SK-N-SH (cell line): ENCODE measurements around the gene DEFB114.

Experiments used
- CTCF ChIP-seq: fragments of 200-600 bp; sonication (generic); IDR thresholded peaks from 2 replicates; pipeline ENCODE4 v1.6.1; 2017; ENCODE audit warnings: antibody characterized with exemption, mild to moderate bottlenecking, moderate library complexity
- REST ChIP-seq: IDR thresholded peaks from 2 replicates; pipeline ENCODE4 v1.6.1; 2012; ENCODE audit warnings: mild to moderate bottlenecking, low read depth, low read length, moderate library complexity
- TEAD4 ChIP-seq: IDR thresholded peaks from 2 replicates; pipeline ENCODE4 v1.4.0; 2012; ENCODE audit warnings: mild to moderate bottlenecking, borderline replicate concordance; ENCODE audit not compliant: insufficient read depth

GRCh38 chr6:49912196-49912595, 51.8 kb downstream of the DEFB114 start:
- no peak for TF ChIP-seq CTCF
- TF ChIP-seq TEAD4 = no peak
- TF ChIP-seq REST = no peak
